Testis (tissue), 2 donors: ENCODE data around the gene CTNNA1.

ENCODE experiments used
- POLR2A ChIP-seq: fragments of 450-650 bp; IDR thresholded peaks from one replicate; pipeline ENCODE4 v1.6.1; 2017; ENCODE audit warnings: antibody characterized with exemption, mild to moderate bottlenecking, moderate library complexity
- TF ChIP-seq, protein P1 (sequence below), 3 experiments: fragments of 450-650 bp in 2 of 3; fragments of 200-600 bp in 1 of 3; sonication (generic) in 1 of 3; IDR thresholded peaks; one replicate each; pipeline ENCODE4 v1.5.1; 2016 to 2019; ENCODE audit warnings: antibody characterized with exemption in 3 of 3, mild to moderate bottlenecking in 2 of 3, moderate library complexity in 1 of 3

DNA sequence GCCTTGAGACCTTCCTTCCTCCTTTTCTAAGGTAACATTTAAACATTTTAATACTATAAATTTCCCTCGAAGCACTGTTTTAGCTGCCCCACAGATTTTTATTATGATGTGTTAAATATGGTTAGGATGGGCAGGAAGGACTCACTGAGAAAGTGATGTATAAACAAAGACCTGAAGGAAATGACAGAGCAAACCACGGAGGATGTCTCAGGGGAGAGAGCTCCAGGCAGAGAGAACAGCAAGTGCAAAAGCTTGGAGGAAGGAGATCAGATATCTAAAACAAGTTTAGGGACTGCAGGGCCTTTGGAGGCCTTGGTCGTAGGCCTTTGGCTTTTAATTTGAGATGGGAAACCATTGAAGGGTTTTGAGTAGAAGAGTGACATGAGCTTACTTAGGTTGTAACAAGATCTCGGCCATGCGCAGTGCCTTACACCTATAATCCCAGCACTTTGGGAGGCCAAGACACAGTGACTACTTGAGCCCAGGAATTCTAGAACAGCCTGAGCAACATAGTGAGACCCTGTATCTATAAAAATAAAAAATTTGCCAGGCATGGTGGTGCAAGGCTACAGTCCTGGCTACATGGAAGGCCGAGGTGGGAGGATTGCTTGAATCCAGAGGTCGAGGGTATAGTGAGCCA is 157.4 kb downstream of the CTNNA1 start:
- TF ChIP-seq POLR2A = no peak
- TF ChIP-seq, protein P1, sequence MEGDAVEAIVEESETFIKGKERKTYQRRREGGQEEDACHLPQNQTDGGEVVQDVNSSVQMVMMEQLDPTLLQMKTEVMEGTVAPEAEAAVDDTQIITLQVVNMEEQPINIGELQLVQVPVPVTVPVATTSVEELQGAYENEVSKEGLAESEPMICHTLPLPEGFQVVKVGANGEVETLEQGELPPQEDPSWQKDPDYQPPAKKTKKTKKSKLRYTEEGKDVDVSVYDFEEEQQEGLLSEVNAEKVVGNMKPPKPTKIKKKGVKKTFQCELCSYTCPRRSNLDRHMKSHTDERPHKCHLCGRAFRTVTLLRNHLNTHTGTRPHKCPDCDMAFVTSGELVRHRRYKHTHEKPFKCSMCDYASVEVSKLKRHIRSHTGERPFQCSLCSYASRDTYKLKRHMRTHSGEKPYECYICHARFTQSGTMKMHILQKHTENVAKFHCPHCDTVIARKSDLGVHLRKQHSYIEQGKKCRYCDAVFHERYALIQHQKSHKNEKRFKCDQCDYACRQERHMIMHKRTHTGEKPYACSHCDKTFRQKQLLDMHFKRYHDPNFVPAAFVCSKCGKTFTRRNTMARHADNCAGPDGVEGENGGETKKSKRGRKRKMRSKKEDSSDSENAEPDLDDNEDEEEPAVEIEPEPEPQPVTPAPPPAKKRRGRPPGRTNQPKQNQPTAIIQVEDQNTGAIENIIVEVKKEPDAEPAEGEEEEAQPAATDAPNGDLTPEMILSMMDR (IDR thresholded peaks at IDR 0.05) = no peak
